Motor neuron (in vitro differentiated cells): Measurements from ENCODE around the gene SIX1. TPM values are rescaled to one million over a fixed set of nuclear protein-coding genes. Genes with fewer than 3 reads are reported as not detected.
A peak's percentile ranks its signal among the peaks of the same experiment; 100 is the strongest.

ENCODE experiments used
- ATAC-seq, 8 experiments: fragments of 200-7000 bp; cut with Tn5 transposase; replicated peaks in 6 of 8; 2 replicates each; pipeline ENCODE4 v1.8.0; 2021; ENCODE audit warnings: mild to moderate bottlenecking in 8 of 8, moderate library complexity in 8 of 8
- H3K27ac ChIP-seq, 2 donors: fragments of 250-450 bp; sonication (Bioruptor Pico); 2 replicates each; pipeline ENCODE4 v1.9.0; 2021; ENCODE audit warnings: antibody characterized with exemption in 2 of 2, mild to moderate bottlenecking in 2 of 2, moderate library complexity in 1 of 2
- H3K4me1 ChIP-seq, 2 donors: fragments of 250-450 bp; sonication (Bioruptor Pico); replicated peaks in 1 of 2; 2 replicates each; pipeline ENCODE4 v1.6.1; 2021; ENCODE audit warnings: antibody characterized with exemption in 2 of 2, mild to moderate bottlenecking in 2 of 2, moderate library complexity in 1 of 2
- H3K4me3 ChIP-seq, 5 donors: fragments of 250-450 bp; sonication (Bioruptor Pico); 2 replicates each; pipeline ENCODE4 v1.9.0; 2021; ENCODE audit warnings: antibody characterized with exemption in 5 of 5, mild to moderate bottlenecking in 5 of 5, moderate library complexity in 4 of 5
- WGBS, 10 experiments: fragments of 450-650 bp; shearing (Covaris generic); methylation state at CpG; one replicate each; pipeline ENCODE4 v1.0.0; 2022; 5-methylcytosine and 5-hydroxymethylcytosine counted together
- in situ Hi-C, 9 experiments: fragments of 400-800 bp; cut with MboI; loops; one replicate each; pipeline ENCODE4 v1.15.0; 2021; ENCODE audit warnings: low sequenced_read_pairs in 9 of 9, low pct_unique_long_range_greater_than_20kb in 2 of 9; ENCODE audit not compliant: unreplicated experiment in 9 of 9
- total RNA-seq, 8 experiments: library from RNA; unstranded; fragments of 300-600 nt; gene quantifications; 2 replicates each; pipeline versions ENCODE4 v1.2.3 to v1.2.4, GENCODE V29; 2022

The SIX1 gene
- total RNA-seq, 8 experiments from 2014 or later = 0.05 to 38.6 (median 2.6) TPM

GRCh38 chr14:60645126-60645741 lies 4.0 kb downstream of the SIX1 start:
- H3K27ac ChIP-seq = no peak overlapping the region
- in situ Hi-C loops = loop anchor here in 7 of 9 experiments (25.0 kb wide), 4 partner anchors 342 to 617 kb away; partner anchors contain the start of genes SLC38A6 (in 1 of the 7) and TRMT5 (in 1 of the 7)
- peaks cover 2 to 4% of the 10 kb centered on the region in 2 donors for H3K4me1 ChIP-seq
- no peak for ATAC-seq
- 13 to 81% (median 33%) methylated on average over 1 to 2 of the region's 2 CpGs for WGBS, 10 experiments
- no peak overlapping the region for H3K4me3 ChIP-seq

GRCh38 chr14:60644666-60645065 lies 4.6 kb downstream of the SIX1 start:
- in situ Hi-C loops = loop anchor here in 7 of 9 experiments (25.0 kb wide), 4 partner anchors 343 to 618 kb away; partner anchors contain the start of genes SLC38A6 (in 1 of the 7) and TRMT5 (in 1 of the 7)
- no peak for ATAC-seq
- no peak overlapping the region for H3K4me3 ChIP-seq
- WGBS, 10 experiments = 0 to 83% (median 37%) methylated on average over 1 of the region's 1 CpG; no CpG with 5 or more reads in 2 of the 10 experiments
- no peak overlapping the region for H3K27ac ChIP-seq
- peaks cover 0 to 4% of the 10 kb centered on the region in 2 donors for H3K4me1 ChIP-seq

- 4 to 70% (median 16%) methylated on average over 2 to 24 of the region's 29 CpGs for WGBS, 10 experiments
- in situ Hi-C loops = loop anchor here in 7 of 9 experiments (25.0 kb wide), 4 partner anchors 344 to 619 kb away; partner anchors contain the start of genes SLC38A6 (in 1 of the 7) and TRMT5 (in 1 of the 7)
- ATAC-seq = no peak
- no peak overlapping the region for H3K4me3 ChIP-seq
- H3K27ac ChIP-seq = no peak overlapping the region
- H3K4me1 ChIP-seq = peaks cover 0 to 4% of the 10 kb centered on the region in 2 donors
Measured at GRCh38 chr14:60643463-60644314, 5.6 kb downstream of the SIX1 start.

- H3K27ac ChIP-seq = no peak overlapping the region
- in situ Hi-C loops = loop anchor here in 7 of 9 experiments (25.0 kb wide), 4 partner anchors 344 to 619 kb away; partner anchors contain the start of genes SLC38A6 (in 1 of the 7) and TRMT5 (in 1 of the 7)
- no peak overlapping the region for H3K4me3 ChIP-seq
- ATAC-seq = peak in 2 of 8 experiments; percentile 8 to 22
- H3K4me1 ChIP-seq = peaks cover 0 to 4% of the 10 kb centered on the region in 2 donors
- 2 to 50% (median 17%) methylated on average over 1 to 12 of the region's 16 CpGs; no CpG with 5 or more reads in 2 of the 10 experiments for WGBS, 10 experiments
Measured at GRCh38 chr14:60643141-60643462, 6.2 kb downstream of the SIX1 start.

- Histone ChIP-seq H3K4me1 (peaks cover 5 to 6% of the 10 kb centered on the region in 2 donors), H3K27ac (no peak overlapping the region), H3K4me3 (no peak overlapping the region)
- WGBS, 10 experiments = 0 to 97% (median 23%) methylated on average over 2 to 14 of the region's 66 CpGs; no CpG with 5 or more reads in 3 of the 10 experiments
- peak in 5 of 8 experiments; percentile 31 to 66 (median 60) for ATAC-seq
- in situ Hi-C loops = loop anchor here in 7 of 9 experiments (25.0 kb wide), 4 partner anchors 345 to 620 kb away; partner anchors contain the start of genes SLC38A6 (in 1 of the 7) and TRMT5 (in 1 of the 7)
Measured at GRCh38 chr14:60642270-60643140, 6.8 kb downstream of the SIX1 start.

GRCh38 chr14:60641742-60642269 lies 7.5 kb downstream of the SIX1 start:
- peaks cover 6% of the 10 kb centered on the region in 2 donors for H3K4me1 ChIP-seq
- no peak overlapping the region for H3K4me3 ChIP-seq
- in situ Hi-C loops = loop anchor here in 7 of 9 experiments (25.0 kb wide), 4 partner anchors 345 to 620 kb away; partner anchors contain the start of genes SLC38A6 (in 1 of the 7) and TRMT5 (in 1 of the 7)
- no peak for ATAC-seq
- WGBS, 10 experiments = 8 to 100% (median 37%) methylated on average over 1 to 10 of the region's 25 CpGs; no CpG with 5 or more reads in 4 of the 10 experiments
- H3K27ac ChIP-seq = no peak overlapping the region

- in situ Hi-C loops = loop anchor here in 7 of 9 experiments (25.0 kb wide), 4 partner anchors 346 to 621 kb away; partner anchors contain the start of genes SLC38A6 (in 1 of the 7) and TRMT5 (in 1 of the 7)
- peaks cover 6% of the 10 kb centered on the region in 2 donors for H3K4me1 ChIP-seq
- H3K27ac ChIP-seq = no peak overlapping the region
- 5 to 100% (median 45%) methylated on average over 1 to 20 of the region's 24 CpGs; no CpG with 5 or more reads in 1 of the 10 experiments for WGBS, 10 experiments
- ATAC-seq = no peak
- H3K4me3 ChIP-seq = no peak overlapping the region
Measured at GRCh38 chr14:60640859-60641741, 8.2 kb downstream of the SIX1 start.

- Histone ChIP-seq H3K4me1 (peaks cover 6% of the 10 kb centered on the region in 2 donors), H3K4me3 (no peak overlapping the region), H3K27ac (no peak overlapping the region)
- peak in 1 of 8 experiments; percentile 69 for ATAC-seq
- in situ Hi-C loops = loop anchor here in 8 of 9 experiments (10.0 to 25.0 kb wide), 5 partner anchors 348 to 623 kb away; partner anchors contain the start of genes SLC38A6 (in 1 of the 8) and TRMT5 (in 1 of the 8)
- 0% methylated on average over 1 of the region's 1 CpG; no CpG with 5 or more reads in 1 of the 10 experiments for WGBS, 10 experiments
Measured at GRCh38 chr14:60639674-60640073, 9.6 kb downstream of the SIX1 start.

- in situ Hi-C loops = loop anchor here in 8 of 9 experiments (10.0 to 25.0 kb wide), 5 partner anchors 350 to 625 kb away; partner anchors contain the start of genes SLC38A6 (in 1 of the 8) and TRMT5 (in 1 of the 8)
- peak overlapping the region in 3 of 5 donors; percentile 2 to 14 (median 10) for H3K4me3 ChIP-seq
- H3K4me1 ChIP-seq = peaks cover 6% of the 10 kb centered on the region in 2 donors
- ATAC-seq = peak in 6 of 8 experiments; percentile 33 to 71 (median 43)
- 9 to 90% (median 27%) methylated on average over 1 to 15 of the region's 55 CpGs; no CpG with 5 or more reads in 3 of the 10 experiments for WGBS, 10 experiments
- no peak overlapping the region for H3K27ac ChIP-seq
Measured at GRCh38 chr14:60637479-60638315, 11.6 kb downstream of the SIX1 start.

- 33 to 94% (median 67%) methylated on average over 1 to 11 of the region's 20 CpGs; no CpG with 5 or more reads in 3 of the 10 experiments for WGBS, 10 experiments
Measured at GRCh38 chr14:60636879-60637478, 12.3 kb downstream of the SIX1 start.

More at GRCh38 chr14:60636879-60637478, 12.3 kb downstream of the SIX1 start:
- Histone ChIP-seq H3K27ac (no peak overlapping the region), H3K4me1 (peaks cover 3 to 6% of the 10 kb centered on the region in 2 donors), H3K4me3 (no peak overlapping the region)
- in situ Hi-C loops = loop anchor here in 8 of 9 experiments (10.0 to 25.0 kb wide), 5 partner anchors 350 to 625 kb away; partner anchors contain the start of genes SLC38A6 (in 1 of the 8) and TRMT5 (in 1 of the 8)
- ATAC-seq = no peak
